ENCODE results near the gene UBL4B.

DNA sequence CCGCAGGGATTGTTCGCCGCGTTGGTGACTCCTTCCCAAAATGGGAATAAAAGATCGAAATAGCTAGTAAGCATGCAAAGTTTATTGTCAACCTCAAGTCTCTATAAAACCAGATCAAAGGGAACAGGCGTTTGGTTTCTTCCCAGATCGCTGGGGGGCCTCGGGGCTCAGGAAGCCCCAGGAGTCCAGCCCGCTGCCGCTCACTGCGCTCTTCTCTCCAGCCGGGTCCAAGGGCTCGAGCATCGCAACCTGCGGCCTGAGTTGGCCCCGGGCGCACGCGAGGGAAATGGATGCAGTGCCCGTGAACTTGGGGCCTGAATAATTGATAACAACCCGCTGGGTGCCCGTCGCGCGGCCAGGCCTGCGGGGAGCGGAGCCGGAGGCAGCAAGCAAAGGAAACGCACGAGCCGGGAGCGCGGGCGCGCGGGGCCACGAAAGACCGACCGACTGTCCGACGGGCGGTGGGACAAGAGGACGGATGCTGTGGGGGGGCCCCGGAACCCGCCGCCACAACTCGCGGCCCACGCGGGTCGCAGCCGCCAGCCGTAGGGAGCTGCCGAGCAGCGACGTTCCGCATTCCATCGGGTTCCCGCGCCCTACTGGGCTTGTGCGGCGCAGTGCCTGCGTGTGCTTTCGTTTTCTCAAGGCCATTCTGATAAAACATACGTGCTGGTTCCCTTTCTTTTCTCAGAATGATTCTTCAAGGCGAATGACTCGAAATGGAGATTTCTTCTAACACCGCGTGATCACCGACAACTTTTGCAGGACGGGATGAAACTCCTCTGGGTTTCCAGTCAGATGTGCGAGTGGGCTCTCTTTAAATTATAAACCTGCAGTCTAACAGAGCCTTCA lies 27.8 kb upstream of the UBL4B start:
- TF ChIP-seq CTCF (IDR thresholded peaks at IDR 0.05) (peak in 1 of 5 experiments; percentile 9), POLR2A (IDR thresholded peaks at IDR 0.05) (no peak), POLR2AphosphoS5 (IDR thresholded peaks at IDR 0.05) (peak in 2 of 3 donors; percentile 67 to 76)
